WTC11 (cell line): ENCODE data around the gene FNIP1. TPM values are rescaled to one million over a fixed set of nuclear protein-coding genes. Genes with fewer than 3 reads are reported as not detected.

Source experiments
- ATAC-seq: fragments of 200-7000 bp; cut with Tn5 transposase; 2 replicates; pipeline ENCODE4 v1.10.0; 2021; ENCODE audit warnings: mild to moderate bottlenecking, moderate library complexity
- CTCF ChIA-PET: fragments of 300-600 bp; sonication (Branson Sonifier 250); formaldehyde crosslinking; loops from one replicate; lab custom pipeline; 2021; ENCODE audit warnings: antibody characterized with exemption; lab: Charles Lee
- POLR2A ChIA-PET: fragments of 350-600 bp; sonication (Branson Sonifier 250); formaldehyde crosslinking; loops from one replicate; lab custom pipeline; 2021; ENCODE audit warnings: antibody characterized with exemption; lab: Charles Lee
- DNase-seq: peaks from one replicate; pipeline ENCODE4 v3.0.0; 2021; ENCODE audit warnings: low spot score
- H3K27ac Mint-ChIP-seq: 2 replicates; pipeline ENCODE4 v1.8.0; 2021; ENCODE audit warnings: mixed read lengths
- H3K27me3 Mint-ChIP-seq: 2 replicates; pipeline ENCODE4 v1.8.0; 2021; ENCODE audit warnings: low read depth, mild to moderate bottlenecking, moderate library complexity, mixed read lengths
- H3K36me3 Mint-ChIP-seq: 2 replicates; pipeline ENCODE4 v1.8.0; 2021; ENCODE audit warnings: mixed read lengths
- H3K4me1 Mint-ChIP-seq: 2 replicates; pipeline ENCODE4 v1.8.0; 2022; ENCODE audit warnings: mixed read lengths
- H3K4me3 Mint-ChIP-seq: 2 replicates; pipeline ENCODE4 v1.8.0; 2021; ENCODE audit warnings: mild to moderate bottlenecking, moderate library complexity, mixed read lengths
- H3K9me3 Mint-ChIP-seq: 2 replicates; pipeline ENCODE4 v1.8.0; 2021; ENCODE audit warnings: mixed read lengths
- CBFB ChIP-seq: sonication (generic); formaldehyde crosslinking; IDR thresholded peaks from 2 replicates; pipeline ENCODE4 v1.8.1; 2022; ENCODE audit warnings: mild to moderate bottlenecking, low read depth, missing genetic modification reagents
- CREM ChIP-seq: sonication (generic); formaldehyde crosslinking; IDR thresholded peaks from 2 replicates; pipeline ENCODE4 v1.8.1; 2022; ENCODE audit warnings: mild to moderate bottlenecking, missing genetic modification reagents, moderate library complexity
- EMX1 ChIP-seq: fragments of 250-450 bp; sonication (Bioruptor Pico); IDR thresholded peaks from 2 replicates; pipeline ENCODE4 v1.8.0; 2021; ENCODE audit warnings: mild to moderate bottlenecking
- ETV6 ChIP-seq: sonication (generic); formaldehyde crosslinking; IDR thresholded peaks from 2 replicates; pipeline ENCODE4 v1.8.1; 2022; ENCODE audit warnings: mild to moderate bottlenecking, missing genetic modification reagents
- FOXP1 ChIP-seq: sonication (generic); formaldehyde crosslinking; IDR thresholded peaks from 2 replicates; pipeline ENCODE4 v1.8.0; 2022; ENCODE audit warnings: missing genetic modification reagents, mild to moderate bottlenecking, moderate library complexity, borderline replicate concordance
- GRHL2 ChIP-seq: fragments of 250-450 bp; sonication (Bioruptor Pico); IDR thresholded peaks from 2 replicates; pipeline ENCODE4 v1.8.0; 2022; ENCODE audit warnings: mild to moderate bottlenecking, moderate library complexity; ENCODE audit not compliant: insufficient replicate concordance, severe bottlenecking
- IRF1 ChIP-seq: sonication (generic); formaldehyde crosslinking; IDR thresholded peaks from 2 replicates; pipeline ENCODE4 v1.8.0; 2023; ENCODE audit warnings: missing genetic modification reagents
- KAT7 ChIP-seq: sonication (generic); formaldehyde crosslinking; IDR thresholded peaks from 2 replicates; pipeline ENCODE4 v1.8.1; 2023; ENCODE audit warnings: missing genetic modification reagents, mild to moderate bottlenecking, borderline replicate concordance
- MYBL2 ChIP-seq: sonication (generic); formaldehyde crosslinking; IDR thresholded peaks from 2 replicates; pipeline ENCODE4 v1.8.1; 2023; ENCODE audit warnings: mild to moderate bottlenecking, moderate library complexity, missing genetic modification reagents
- PRRX2 ChIP-seq: fragments of 250-450 bp; sonication (Bioruptor Pico); IDR thresholded peaks from 2 replicates; pipeline ENCODE4 v1.8.0; 2021; ENCODE audit warnings: mild to moderate bottlenecking
- RELA ChIP-seq: sonication (generic); formaldehyde crosslinking; IDR thresholded peaks from 2 replicates; pipeline ENCODE4 v1.8.1; 2022; ENCODE audit warnings: missing genetic modification reagents, mild to moderate bottlenecking, borderline replicate concordance
- SMAD3 ChIP-seq: sonication (generic); formaldehyde crosslinking; IDR thresholded peaks from 2 replicates; pipeline ENCODE4 v1.8.0; 2022; ENCODE audit warnings: missing genetic modification reagents, mild to moderate bottlenecking, borderline replicate concordance
- SMAD4 ChIP-seq: sonication (generic); formaldehyde crosslinking; IDR thresholded peaks from 2 replicates; pipeline ENCODE4 v1.8.0; 2022; ENCODE audit warnings: mild to moderate bottlenecking, missing genetic modification reagents
- SP1 ChIP-seq: sonication (generic); formaldehyde crosslinking; conservative IDR thresholded peaks from 2 replicates; pipeline ENCODE4 v1.8.1; 2022; ENCODE audit warnings: missing genetic modification reagents
- STAT6 ChIP-seq: sonication (generic); formaldehyde crosslinking; conservative IDR thresholded peaks from 2 replicates; pipeline ENCODE4 v1.8.1; 2023; ENCODE audit warnings: mild to moderate bottlenecking, low read depth, missing genetic modification reagents, moderate library complexity
- TEAD4 ChIP-seq: sonication (generic); formaldehyde crosslinking; IDR thresholded peaks from 2 replicates; pipeline ENCODE4 v1.8.0; 2022; ENCODE audit warnings: mild to moderate bottlenecking, missing genetic modification reagents
- TP53 ChIP-seq: sonication (generic); formaldehyde crosslinking; IDR thresholded peaks from 2 replicates; pipeline ENCODE4 v1.8.1; 2023; ENCODE audit warnings: mild to moderate bottlenecking, missing genetic modification reagents
- ZNF138 ChIP-seq: sonication (generic); formaldehyde crosslinking; conservative IDR thresholded peaks from 2 replicates; pipeline ENCODE4 v1.8.1; 2022; ENCODE audit warnings: mild to moderate bottlenecking, moderate library complexity, missing genetic modification reagents
- ZNF219 ChIP-seq: sonication (generic); formaldehyde crosslinking; IDR thresholded peaks from 2 replicates; pipeline ENCODE4 v1.8.0; 2023; ENCODE audit warnings: missing genetic modification reagents, mild to moderate bottlenecking, borderline replicate concordance
- total RNA-seq: library from RNA; stranded (reverse); gene quantifications from 3 replicates; pipeline ENCODE4 v1.2.3, GENCODE V29; 2021
- TF ChIP-seq, protein P1 (sequence below): sonication (generic); formaldehyde crosslinking; IDR thresholded peaks from 2 replicates; pipeline ENCODE4 v1.8.1; 2023; ENCODE audit warnings: mild to moderate bottlenecking, missing genetic modification reagents
- TF ChIP-seq, protein P2 (sequence below): sonication (generic); formaldehyde crosslinking; IDR thresholded peaks from 2 replicates; pipeline ENCODE4 v1.8.0; 2023; ENCODE audit warnings: mild to moderate bottlenecking, missing genetic modification reagents
- TF ChIP-seq, protein P3 (sequence below): sonication (generic); formaldehyde crosslinking; IDR thresholded peaks from 2 replicates; pipeline ENCODE4 v1.8.1; 2022; ENCODE audit warnings: low read depth, mild to moderate bottlenecking, moderate library complexity, missing genetic modification reagents, borderline replicate concordance
- TF ChIP-seq, protein P4 (sequence below): fragments of 250-450 bp; sonication (Bioruptor Pico); conservative IDR thresholded peaks from 2 replicates; pipeline ENCODE4 v1.9.0; 2021; ENCODE audit warnings: mild to moderate bottlenecking
- TF ChIP-seq, protein P5 (sequence below): sonication (generic); formaldehyde crosslinking; IDR thresholded peaks from 2 replicates; pipeline ENCODE4 v1.8.1; 2023; ENCODE audit warnings: mild to moderate bottlenecking, missing genetic modification reagents, moderate library complexity

FNIP1 gene
- total RNA-seq, 1 experiment from 2014 or later = 17.2 TPM

GRCh38 chr5:131644822-131645221, 152.0 kb downstream of the FNIP1 start:
- TF ChIP-seq, protein P1, sequence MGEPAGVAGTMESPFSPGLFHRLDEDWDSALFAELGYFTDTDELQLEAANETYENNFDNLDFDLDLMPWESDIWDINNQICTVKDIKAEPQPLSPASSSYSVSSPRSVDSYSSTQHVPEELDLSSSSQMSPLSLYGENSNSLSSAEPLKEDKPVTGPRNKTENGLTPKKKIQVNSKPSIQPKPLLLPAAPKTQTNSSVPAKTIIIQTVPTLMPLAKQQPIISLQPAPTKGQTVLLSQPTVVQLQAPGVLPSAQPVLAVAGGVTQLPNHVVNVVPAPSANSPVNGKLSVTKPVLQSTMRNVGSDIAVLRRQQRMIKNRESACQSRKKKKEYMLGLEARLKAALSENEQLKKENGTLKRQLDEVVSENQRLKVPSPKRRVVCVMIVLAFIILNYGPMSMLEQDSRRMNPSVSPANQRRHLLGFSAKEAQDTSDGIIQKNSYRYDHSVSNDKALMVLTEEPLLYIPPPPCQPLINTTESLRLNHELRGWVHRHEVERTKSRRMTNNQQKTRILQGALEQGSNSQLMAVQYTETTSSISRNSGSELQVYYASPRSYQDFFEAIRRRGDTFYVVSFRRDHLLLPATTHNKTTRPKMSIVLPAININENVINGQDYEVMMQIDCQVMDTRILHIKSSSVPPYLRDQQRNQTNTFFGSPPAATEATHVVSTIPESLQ (CRISPR knock-in tag) = no peak
- TF ChIP-seq ZNF219 (CRISPR knock-in tag) (no peak), GRHL2 (CRISPR knock-in tag) (no peak), SP1 (CRISPR knock-in tag) (no peak), ZNF138 (CRISPR knock-in tag) (no peak), PRRX2 (CRISPR knock-in tag) (no peak), CBFB (CRISPR knock-in tag) (no peak), RELA (CRISPR knock-in tag) (no peak), STAT6 (CRISPR knock-in tag) (no peak), SMAD3 (CRISPR knock-in tag) (no peak), TEAD4 (no peak), IRF1 (no peak), EMX1 (CRISPR knock-in tag) (no peak)
- TF ChIP-seq, protein P2, sequence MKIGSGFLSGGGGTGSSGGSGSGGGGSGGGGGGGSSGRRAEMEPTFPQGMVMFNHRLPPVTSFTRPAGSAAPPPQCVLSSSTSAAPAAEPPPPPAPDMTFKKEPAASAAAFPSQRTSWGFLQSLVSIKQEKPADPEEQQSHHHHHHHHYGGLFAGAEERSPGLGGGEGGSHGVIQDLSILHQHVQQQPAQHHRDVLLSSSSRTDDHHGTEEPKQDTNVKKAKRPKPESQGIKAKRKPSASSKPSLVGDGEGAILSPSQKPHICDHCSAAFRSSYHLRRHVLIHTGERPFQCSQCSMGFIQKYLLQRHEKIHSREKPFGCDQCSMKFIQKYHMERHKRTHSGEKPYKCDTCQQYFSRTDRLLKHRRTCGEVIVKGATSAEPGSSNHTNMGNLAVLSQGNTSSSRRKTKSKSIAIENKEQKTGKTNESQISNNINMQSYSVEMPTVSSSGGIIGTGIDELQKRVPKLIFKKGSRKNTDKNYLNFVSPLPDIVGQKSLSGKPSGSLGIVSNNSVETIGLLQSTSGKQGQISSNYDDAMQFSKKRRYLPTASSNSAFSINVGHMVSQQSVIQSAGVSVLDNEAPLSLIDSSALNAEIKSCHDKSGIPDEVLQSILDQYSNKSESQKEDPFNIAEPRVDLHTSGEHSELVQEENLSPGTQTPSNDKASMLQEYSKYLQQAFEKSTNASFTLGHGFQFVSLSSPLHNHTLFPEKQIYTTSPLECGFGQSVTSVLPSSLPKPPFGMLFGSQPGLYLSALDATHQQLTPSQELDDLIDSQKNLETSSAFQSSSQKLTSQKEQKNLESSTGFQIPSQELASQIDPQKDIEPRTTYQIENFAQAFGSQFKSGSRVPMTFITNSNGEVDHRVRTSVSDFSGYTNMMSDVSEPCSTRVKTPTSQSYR = no peak
- TF ChIP-seq, protein P3, sequence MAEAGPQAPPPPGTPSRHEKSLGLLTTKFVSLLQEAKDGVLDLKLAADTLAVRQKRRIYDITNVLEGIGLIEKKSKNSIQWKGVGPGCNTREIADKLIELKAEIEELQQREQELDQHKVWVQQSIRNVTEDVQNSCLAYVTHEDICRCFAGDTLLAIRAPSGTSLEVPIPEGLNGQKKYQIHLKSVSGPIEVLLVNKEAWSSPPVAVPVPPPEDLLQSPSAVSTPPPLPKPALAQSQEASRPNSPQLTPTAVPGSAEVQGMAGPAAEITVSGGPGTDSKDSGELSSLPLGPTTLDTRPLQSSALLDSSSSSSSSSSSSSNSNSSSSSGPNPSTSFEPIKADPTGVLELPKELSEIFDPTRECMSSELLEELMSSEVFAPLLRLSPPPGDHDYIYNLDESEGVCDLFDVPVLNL = no peak
- no peaks in the 10 kb centered on the region for H3K9me3 Mint-ChIP-seq
- H3K4me1 Mint-ChIP-seq = no peaks in the 10 kb centered on the region
- H3K27me3 Mint-ChIP-seq = no peaks in the 10 kb centered on the region
- ATAC-seq (no peak), DNase-seq (no peak)
- H3K4me3 Mint-ChIP-seq = no peak overlapping the region
- H3K27ac Mint-ChIP-seq = no peak overlapping the region
- POLR2A ChIA-PET = no interaction called here
- CTCF ChIA-PET = interaction anchor here (1.3 kb wide), 1 partner anchor 55 kb away, joined by 3 read pairs; no protein-coding TSS in a partner anchor
- H3K36me3 Mint-ChIP-seq = peaks cover 11% of the 10 kb centered on the region

- ChIA-PET CTCF (interaction anchor here (1.3 kb wide), 1 partner anchor 55 kb away, joined by 3 read pairs; no protein-coding TSS in a partner anchor), POLR2A (no interaction called here)
- Mint-ChIP-seq H3K27me3 (no peaks in the 10 kb centered on the region), H3K9me3 (no peaks in the 10 kb centered on the region), H3K27ac (no peak overlapping the region; the same call in 1 of the 2 replicates), H3K4me3 (no peak overlapping the region), H3K36me3 (peaks cover 11% of the 10 kb centered on the region), H3K4me1 (no peaks in the 10 kb centered on the region)
- DNase-seq = no peak
- ATAC-seq = no peak
- TF ChIP-seq TP53 (no peak), ZNF138 (CRISPR knock-in tag) (no peak), SMAD4 (CRISPR knock-in tag) (no peak), FOXP1 (CRISPR knock-in tag) (no peak), ETV6 (CRISPR knock-in tag) (no peak), KAT7 (CRISPR knock-in tag) (no peak), MYBL2 (CRISPR knock-in tag) (no peak), CBFB (CRISPR knock-in tag) (no peak), CREM (CRISPR knock-in tag) (no peak)
- TF ChIP-seq, protein P4, sequence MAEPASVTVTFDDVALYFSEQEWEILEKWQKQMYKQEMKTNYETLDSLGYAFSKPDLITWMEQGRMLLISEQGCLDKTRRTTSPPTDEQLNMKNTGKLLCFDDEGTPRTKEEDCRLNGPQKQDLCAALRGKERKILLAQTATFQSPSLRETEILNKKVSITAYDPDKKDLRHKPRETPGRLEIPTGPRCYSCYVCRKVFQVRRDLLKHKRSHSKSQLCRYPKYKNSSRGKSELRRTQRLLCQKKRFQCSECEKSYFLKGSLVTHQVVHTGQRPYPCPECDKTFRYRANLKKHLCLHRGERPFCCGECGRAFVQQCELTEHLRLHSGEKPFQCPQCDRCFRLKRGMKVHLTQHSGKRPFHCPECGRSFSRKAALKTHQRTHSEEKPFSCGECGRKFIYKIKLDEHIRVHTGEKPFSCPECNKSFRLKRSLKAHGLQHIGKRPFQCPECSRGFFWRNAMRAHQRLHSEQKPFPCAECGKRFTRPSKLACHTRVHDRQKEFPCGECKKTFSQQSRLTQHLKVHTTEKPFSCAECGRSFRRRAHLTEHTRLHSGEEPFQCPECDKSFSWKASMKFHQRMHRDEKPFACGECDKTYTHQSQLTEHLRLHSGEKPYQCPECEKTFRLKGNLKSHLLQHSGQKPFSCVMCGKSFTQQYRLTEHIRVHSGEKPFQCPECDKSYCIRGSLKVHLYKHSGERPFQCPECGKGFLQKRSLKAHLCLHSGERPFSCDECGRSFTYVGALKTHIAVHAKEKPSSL = no peak
- TF ChIP-seq, protein P5, sequence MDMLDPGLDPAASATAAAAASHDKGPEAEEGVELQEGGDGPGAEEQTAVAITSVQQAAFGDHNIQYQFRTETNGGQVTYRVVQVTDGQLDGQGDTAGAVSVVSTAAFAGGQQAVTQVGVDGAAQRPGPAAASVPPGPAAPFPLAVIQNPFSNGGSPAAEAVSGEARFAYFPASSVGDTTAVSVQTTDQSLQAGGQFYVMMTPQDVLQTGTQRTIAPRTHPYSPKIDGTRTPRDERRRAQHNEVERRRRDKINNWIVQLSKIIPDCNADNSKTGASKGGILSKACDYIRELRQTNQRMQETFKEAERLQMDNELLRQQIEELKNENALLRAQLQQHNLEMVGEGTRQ (CRISPR knock-in tag) = no peak
Measured at GRCh38 chr5:131644370-131644769, 152.4 kb downstream of the FNIP1 start.
